ENCODE results near the gene SOCS2. TPM values are rescaled to one million over a fixed set of nuclear protein-coding genes. Genes with fewer than 3 reads are reported as not detected.

The SOCS2 gene
- total RNA-seq, 2 experiments from 2014 or later, result not detected

DNA sequence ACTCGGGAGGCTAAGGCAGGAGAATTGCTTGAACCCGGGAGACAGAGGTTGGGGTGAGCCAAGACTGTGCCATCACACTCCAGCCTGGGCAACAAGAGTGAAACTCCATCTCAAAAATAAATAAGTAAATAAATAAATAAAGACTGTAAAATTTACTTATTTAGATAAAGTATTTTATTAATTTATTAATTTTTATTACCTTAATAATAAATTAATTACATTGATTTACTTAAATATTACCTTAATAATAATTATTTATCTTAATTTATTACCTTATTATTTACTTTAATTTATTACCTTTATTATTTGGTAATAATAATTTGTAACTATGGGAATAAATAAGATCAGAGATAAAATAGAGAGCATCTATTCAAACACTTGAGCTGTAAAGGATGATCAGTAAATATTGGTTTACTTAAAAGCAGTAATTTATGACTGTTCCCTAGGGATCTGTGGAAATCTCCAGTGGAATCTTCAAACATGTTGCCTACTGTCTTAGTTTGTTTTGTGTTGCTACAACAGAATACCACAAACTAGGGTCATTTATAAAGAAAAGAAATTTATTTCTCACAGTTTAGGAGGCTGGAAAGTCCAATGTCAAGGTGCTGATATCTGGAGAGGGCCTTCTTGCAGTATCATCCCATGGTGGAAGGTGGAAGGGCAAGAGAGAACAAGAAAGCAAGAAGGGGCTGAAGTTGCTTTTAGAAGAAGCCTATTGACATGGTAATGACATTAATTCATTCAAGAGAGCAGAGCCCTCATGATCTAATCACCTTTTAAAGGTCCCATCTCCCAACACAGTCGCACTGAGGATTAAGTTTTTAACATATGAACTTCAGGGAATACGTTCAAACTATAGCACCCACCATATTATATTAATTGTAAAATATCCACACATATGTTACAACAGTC is 37.1 kb downstream of the SOCS2 start:
- Histone ChIP-seq H3K9me3 (ENCODE audit: low read length) (no peaks in the 10 kb centered on the region), H2AFZ (ENCODE audit: low read length) (no peak overlapping the region), H3K4me1 (ENCODE audit: insufficient read depth, low read length, poor library complexity, severe bottlenecking) (no peaks in the 10 kb centered on the region), H3K79me2 (ENCODE audit: insufficient read depth, low read depth, low read length) (no peaks in the 10 kb centered on the region), H3K4me2 (ENCODE audit: low read length) (no peak overlapping the region), H3K9me2 (ENCODE audit: insufficient read depth, low read length) (no peaks in the 10 kb centered on the region), H3K4me3 (ENCODE audit: low read depth, low read length, poor library complexity, severe bottlenecking) (no peak overlapping the region), H4K20me1 (ENCODE audit: insufficient read depth, low read length) (no peaks in the 10 kb centered on the region), H3K27ac (ENCODE audit: low read depth, low read length, poor library complexity, severe bottlenecking) (no peak overlapping the region), H3K36me3 (ENCODE audit: insufficient read depth, low read length) (no peaks in the 10 kb centered on the region)
- intact Hi-C loops (cut with micrococcal nuclease; ENCODE audit: unreplicated experiment), result no loop called here
- ChIA-PET POLR2A (interaction anchor here (1.0 kb wide), 1 partner anchor 10 kb away, joined by 3 read pairs; no protein-coding TSS in a partner anchor), CTCF (ENCODE audit: unreplicated experiment) (no interaction called here)
- TF ChIP-seq, protein P1, sequence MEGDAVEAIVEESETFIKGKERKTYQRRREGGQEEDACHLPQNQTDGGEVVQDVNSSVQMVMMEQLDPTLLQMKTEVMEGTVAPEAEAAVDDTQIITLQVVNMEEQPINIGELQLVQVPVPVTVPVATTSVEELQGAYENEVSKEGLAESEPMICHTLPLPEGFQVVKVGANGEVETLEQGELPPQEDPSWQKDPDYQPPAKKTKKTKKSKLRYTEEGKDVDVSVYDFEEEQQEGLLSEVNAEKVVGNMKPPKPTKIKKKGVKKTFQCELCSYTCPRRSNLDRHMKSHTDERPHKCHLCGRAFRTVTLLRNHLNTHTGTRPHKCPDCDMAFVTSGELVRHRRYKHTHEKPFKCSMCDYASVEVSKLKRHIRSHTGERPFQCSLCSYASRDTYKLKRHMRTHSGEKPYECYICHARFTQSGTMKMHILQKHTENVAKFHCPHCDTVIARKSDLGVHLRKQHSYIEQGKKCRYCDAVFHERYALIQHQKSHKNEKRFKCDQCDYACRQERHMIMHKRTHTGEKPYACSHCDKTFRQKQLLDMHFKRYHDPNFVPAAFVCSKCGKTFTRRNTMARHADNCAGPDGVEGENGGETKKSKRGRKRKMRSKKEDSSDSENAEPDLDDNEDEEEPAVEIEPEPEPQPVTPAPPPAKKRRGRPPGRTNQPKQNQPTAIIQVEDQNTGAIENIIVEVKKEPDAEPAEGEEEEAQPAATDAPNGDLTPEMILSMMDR (conservative IDR thresholded peaks at IDR 0.05; ENCODE audit: low read length), result no peak
- no peak for TF ChIP-seq EZH2phosphoT487 (IDR thresholded peaks at IDR 0.05; ENCODE audit: borderline replicate concordance, low read depth, low read length)
- BruUV-seq (replicated peaks), result no TSS peak
- DNase-seq (ENCODE audit: low spot score), result no peak

DNA sequence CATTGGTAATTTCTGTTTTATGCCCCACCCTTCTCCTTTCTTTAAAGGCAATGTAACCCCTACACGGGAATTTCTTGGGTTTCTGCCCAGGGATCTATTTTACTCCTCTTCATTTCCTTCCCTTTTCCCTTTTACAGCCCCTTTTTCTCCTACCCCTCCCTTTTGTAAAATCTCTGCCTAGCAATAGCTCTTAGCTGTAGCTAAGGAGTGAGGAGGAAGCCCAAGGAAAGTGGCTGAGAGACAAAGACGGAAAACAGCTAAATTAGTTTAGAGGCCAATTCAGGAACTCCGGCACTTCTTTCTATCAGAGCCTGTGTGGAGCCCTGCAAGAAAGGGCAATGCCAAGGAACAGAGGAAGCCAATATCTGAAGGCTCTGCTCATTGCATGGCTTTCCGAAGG is 40.3 kb downstream of the SOCS2 start:
- no peaks in the 10 kb centered on the region for H3K9me2 ChIP-seq (ENCODE audit: insufficient read depth, low read length)
- H3K4me2 ChIP-seq (ENCODE audit: low read length), result no peak overlapping the region
- no peak for TF ChIP-seq EZH2phosphoT487 (IDR thresholded peaks at IDR 0.05; ENCODE audit: borderline replicate concordance, low read depth, low read length)
- TF ChIP-seq, protein P1 (conservative IDR thresholded peaks at IDR 0.05; ENCODE audit: low read length), result no peak
- H3K4me1 ChIP-seq (ENCODE audit: insufficient read depth, low read length, poor library complexity, severe bottlenecking), result no peaks in the 10 kb centered on the region
- H3K79me2 ChIP-seq (ENCODE audit: insufficient read depth, low read depth, low read length), result no peaks in the 10 kb centered on the region
- H4K20me1 ChIP-seq (ENCODE audit: insufficient read depth, low read length), result no peaks in the 10 kb centered on the region
- ChIA-PET CTCF (ENCODE audit: unreplicated experiment) (no interaction called here), POLR2A (interaction anchor here (0.6 to 1.4 kb wide), 4 partner anchors 12 to 89 kb away, joined by 3 to 6 read pairs (median 4); no protein-coding TSS in a partner anchor)
- H3K9me3 ChIP-seq (ENCODE audit: low read length), result no peaks in the 10 kb centered on the region
- BruUV-seq (replicated peaks), result no TSS peak
- no peak for DNase-seq (ENCODE audit: low spot score)
- H3K4me3 ChIP-seq (ENCODE audit: low read depth, low read length, poor library complexity, severe bottlenecking), result no peak overlapping the region
- no peak overlapping the region for H3K27ac ChIP-seq (ENCODE audit: low read depth, low read length, poor library complexity, severe bottlenecking)
- H3K36me3 ChIP-seq (ENCODE audit: insufficient read depth, low read length), result no peaks in the 10 kb centered on the region
- H2AFZ ChIP-seq (ENCODE audit: low read length), result no peak overlapping the region
- intact Hi-C loops (cut with micrococcal nuclease; ENCODE audit: unreplicated experiment), result no loop called here
